GM12878 (cell line): ENCODE results near the gene FKBP7.

Source experiments
- GABPA ChIP-seq: IDR thresholded peaks from 2 replicates; pipeline ENCODE4 v1.6.1; 2014; ENCODE audit warnings: antibody characterized with exemption, low read depth, mild to moderate bottlenecking, inconsistent platforms
- HDAC2 ChIP-seq: fragments of 200-600 bp; sonication (generic); IDR thresholded peaks from 2 replicates; pipeline ENCODE4 v1.6.1; 2017
- IKZF1 ChIP-seq: fragments of 450-650 bp; conservative IDR thresholded peaks from 2 replicates; pipeline ENCODE4 v1.6.1; 2017; ENCODE audit warnings: antibody characterized with exemption, mild to moderate bottlenecking
- JUND ChIP-seq: IDR thresholded peaks from 2 replicates; pipeline ENCODE4 v1.6.1; 2012; ENCODE audit warnings: low read depth, mild to moderate bottlenecking, low read length, improper control_type of control experiment, moderate library complexity
- NFIC ChIP-seq: IDR thresholded peaks from 2 replicates; pipeline ENCODE4 v1.6.1; 2012; ENCODE audit warnings: low read depth, mild to moderate bottlenecking, inconsistent platforms, low read length, moderate library complexity
- NFYB ChIP-seq: IDR thresholded peaks from 2 replicates; pipeline ENCODE4 v1.6.1; 2011; ENCODE audit warnings: low read depth, mild to moderate bottlenecking, low read length, improper control_type of control experiment, moderate library complexity; ENCODE audit not compliant: insufficient read depth
- RAD21 ChIP-seq: IDR thresholded peaks from 2 replicates; pipeline ENCODE4 v1.6.1; 2011; ENCODE audit warnings: mild to moderate bottlenecking, low read depth, low read length, moderate library complexity; ENCODE audit not compliant: insufficient read depth
- RAD51 ChIP-seq: fragments of 450-650 bp; IDR thresholded peaks from 2 replicates; pipeline ENCODE4 v1.6.1; 2016; ENCODE audit warnings: moderate library complexity, mild to moderate bottlenecking, inconsistent platforms
- SMAD1 ChIP-seq: fragments of 450-650 bp; IDR thresholded peaks from 2 replicates; pipeline ENCODE4 v1.6.1; 2018; ENCODE audit warnings: mild to moderate bottlenecking, low read depth; ENCODE audit not compliant: partially characterized antibody
- YY1 ChIP-seq: IDR thresholded peaks from 2 replicates; pipeline ENCODE4 v1.6.1; 2011; ENCODE audit warnings: low read depth, mild to moderate bottlenecking, low read length
- ZNF384 ChIP-seq: IDR thresholded peaks from 2 replicates; pipeline ENCODE4 v1.6.1; 2012; ENCODE audit warnings: low read depth, mild to moderate bottlenecking, low read length, improper control_type of control experiment, borderline replicate concordance
- TF ChIP-seq, protein P1 (sequence below), 3 experiments: IDR thresholded peaks in 2 of 3; conservative IDR thresholded peaks in 1 of 3; 2 replicates each; pipeline ENCODE4 v1.5.1; 2011; ENCODE audit warnings: low read depth in 3 of 3, low read length in 3 of 3, mild to moderate bottlenecking in 3 of 3, control low read depth in 2 of 3, moderate library complexity in 2 of 3, inconsistent platforms in 1 of 3, mixed read lengths in 1 of 3; ENCODE audit not compliant: control insufficient read depth in 2 of 3, insufficient read depth in 1 of 3; ENCODE audit errors: extremely low read depth in 1 of 3
- TF ChIP-seq, protein P2 (sequence below): fragments of 450-650 bp; IDR thresholded peaks from 2 replicates; pipeline ENCODE4 v1.6.1; 2016; ENCODE audit warnings: mild to moderate bottlenecking

DNA sequence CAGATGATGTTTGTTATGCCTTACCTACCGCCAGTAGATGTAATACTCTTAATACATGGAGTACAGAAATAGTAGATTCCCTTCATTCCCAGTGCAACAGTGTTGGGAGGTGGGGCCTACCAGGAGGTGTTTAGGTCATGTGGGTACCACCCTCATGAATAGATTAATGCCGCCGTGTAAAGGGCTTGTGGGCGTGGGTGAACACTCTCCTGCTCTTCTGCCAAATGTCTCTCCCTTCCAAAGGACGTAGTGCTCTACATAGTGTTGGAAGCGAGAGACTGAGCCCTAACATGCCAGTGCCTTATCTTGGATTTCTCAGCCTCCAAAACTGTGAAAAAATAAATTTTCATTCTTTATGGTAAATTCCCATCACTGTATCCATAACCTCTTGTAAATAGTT is 32.0 kb upstream of the FKBP7 start:
- TF ChIP-seq YY1 = no peak
- TF ChIP-seq, protein P1, sequence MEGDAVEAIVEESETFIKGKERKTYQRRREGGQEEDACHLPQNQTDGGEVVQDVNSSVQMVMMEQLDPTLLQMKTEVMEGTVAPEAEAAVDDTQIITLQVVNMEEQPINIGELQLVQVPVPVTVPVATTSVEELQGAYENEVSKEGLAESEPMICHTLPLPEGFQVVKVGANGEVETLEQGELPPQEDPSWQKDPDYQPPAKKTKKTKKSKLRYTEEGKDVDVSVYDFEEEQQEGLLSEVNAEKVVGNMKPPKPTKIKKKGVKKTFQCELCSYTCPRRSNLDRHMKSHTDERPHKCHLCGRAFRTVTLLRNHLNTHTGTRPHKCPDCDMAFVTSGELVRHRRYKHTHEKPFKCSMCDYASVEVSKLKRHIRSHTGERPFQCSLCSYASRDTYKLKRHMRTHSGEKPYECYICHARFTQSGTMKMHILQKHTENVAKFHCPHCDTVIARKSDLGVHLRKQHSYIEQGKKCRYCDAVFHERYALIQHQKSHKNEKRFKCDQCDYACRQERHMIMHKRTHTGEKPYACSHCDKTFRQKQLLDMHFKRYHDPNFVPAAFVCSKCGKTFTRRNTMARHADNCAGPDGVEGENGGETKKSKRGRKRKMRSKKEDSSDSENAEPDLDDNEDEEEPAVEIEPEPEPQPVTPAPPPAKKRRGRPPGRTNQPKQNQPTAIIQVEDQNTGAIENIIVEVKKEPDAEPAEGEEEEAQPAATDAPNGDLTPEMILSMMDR (IDR thresholded peaks at IDR 0.05 in 2 of 3, conservative IDR thresholded peaks at IDR 0.05 in 1 of 3; ENCODE audit: control insufficient read depth in 2 of 3, extremely low read depth in 1 of 3, insufficient read depth in 1 of 3, low read depth in 3 of 3, low read length in 3 of 3) = no peak
- no peak for TF ChIP-seq HDAC2
- TF ChIP-seq NFYB = no peak
- no peak for TF ChIP-seq NFIC
- no peak for TF ChIP-seq RAD51
- TF ChIP-seq JUND = no peak
- no peak for TF ChIP-seq SMAD1
- TF ChIP-seq, protein P2, sequence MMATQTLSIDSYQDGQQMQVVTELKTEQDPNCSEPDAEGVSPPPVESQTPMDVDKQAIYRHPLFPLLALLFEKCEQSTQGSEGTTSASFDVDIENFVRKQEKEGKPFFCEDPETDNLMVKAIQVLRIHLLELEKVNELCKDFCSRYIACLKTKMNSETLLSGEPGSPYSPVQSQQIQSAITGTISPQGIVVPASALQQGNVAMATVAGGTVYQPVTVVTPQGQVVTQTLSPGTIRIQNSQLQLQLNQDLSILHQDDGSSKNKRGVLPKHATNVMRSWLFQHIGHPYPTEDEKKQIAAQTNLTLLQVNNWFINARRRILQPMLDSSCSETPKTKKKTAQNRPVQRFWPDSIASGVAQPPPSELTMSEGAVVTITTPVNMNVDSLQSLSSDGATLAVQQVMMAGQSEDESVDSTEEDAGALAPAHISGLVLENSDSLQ = no peak
- TF ChIP-seq RAD21 = no peak
- no peak for TF ChIP-seq IKZF1
- TF ChIP-seq ZNF384 = no peak
- TF ChIP-seq GABPA = no peak
